Natural killer cell (primary cell): ENCODE results near the gene FTO. TPM values are rescaled to one million over a fixed set of nuclear protein-coding genes. Genes with fewer than 3 reads are reported as not detected.

ENCODE experiments used
- ATAC-seq, 3 donors: fragments of 150-1000 bp in 2 of 3; fragments of 200-7000 bp in 1 of 3; cut with Tn5 transposase; 1 replicate in 1 of 3; 2 replicates in 2 of 3; pipeline ENCODE4 v1.10.0; 2021; ENCODE audit warnings: mild to moderate bottlenecking in 2 of 3, moderate library complexity in 2 of 3
- DNase-seq, 2 donors: peaks; one replicate each; pipeline versions ENCODE4 v3.0.0 to v3.0.0-alpha.2; 2013 to 2021; ENCODE audit warnings: mixed read lengths in 1 of 2
- H3K27ac ChIP-seq: one replicate; pipeline ENCODE4 v1.5.1; 2013; ENCODE audit warnings: mild to moderate bottlenecking, low read length
- H3K27me3 ChIP-seq: one replicate; pipeline ENCODE4 v1.6.1; 2013; ENCODE audit warnings: low read length; ENCODE audit not compliant: control insufficient read depth, insufficient read depth
- H3K36me3 ChIP-seq: one replicate; pipeline ENCODE4 v1.6.1; 2013; ENCODE audit warnings: low read length; ENCODE audit not compliant: control insufficient read depth, insufficient read depth
- H3K4me1 ChIP-seq: one replicate; pipeline ENCODE4 v1.6.1; 2013; ENCODE audit warnings: low read length; ENCODE audit not compliant: control insufficient read depth, insufficient read depth
- H3K4me3 ChIP-seq: one replicate; pipeline ENCODE4 v1.5.1; 2013; ENCODE audit warnings: low read length
- H3K9me3 ChIP-seq: one replicate; pipeline ENCODE4 v1.6.1; 2013; ENCODE audit warnings: low read length; ENCODE audit not compliant: control insufficient read depth, insufficient read depth
- H3K27ac Mint-ChIP-seq, 2 donors: one replicate each; pipeline ENCODE4 v1.8.0; 2022; ENCODE audit warnings: mild to moderate bottlenecking in 2 of 2, mixed read lengths in 2 of 2, moderate library complexity in 1 of 2
- H3K27me3 Mint-ChIP-seq, 2 donors: one replicate each; pipeline ENCODE4 v1.8.0; 2022; ENCODE audit warnings: low read depth in 2 of 2, mixed read lengths in 2 of 2
- H3K36me3 Mint-ChIP-seq: one replicate; pipeline ENCODE4 v1.8.0; 2022; ENCODE audit warnings: mixed read lengths
- H3K4me1 Mint-ChIP-seq, 2 donors: one replicate each; pipeline ENCODE4 v1.8.0; 2022; ENCODE audit warnings: mixed read lengths in 2 of 2
- H3K4me3 Mint-ChIP-seq: one replicate; pipeline ENCODE4 v1.8.0; 2022; ENCODE audit warnings: mild to moderate bottlenecking, moderate library complexity, mixed read lengths
- H3K9me3 Mint-ChIP-seq, 2 donors: one replicate each; pipeline ENCODE4 v1.8.0; 2022; ENCODE audit warnings: mixed read lengths in 2 of 2
- CTCF ChIP-seq: fragments of 200-600 bp; IDR thresholded peaks from one replicate; pipeline ENCODE4 v1.8.0; 2022; ENCODE audit warnings: antibody characterized with exemption
- WGBS: methylation state at CpG from one replicate; pipeline ENCODE4 v1.1.7; 2013; ENCODE audit warnings: missing lambda C conversion rate; ENCODE audit not compliant: insufficient coverage; 5-methylcytosine and 5-hydroxymethylcytosine counted together
- intact Hi-C: fragments of 100-400 bp; cut with micrococcal nuclease; formaldehyde crosslinking; loops from one replicate; pipeline ENCODE4 v1.14.2; 2022
- total RNA-seq, 4 donors: library from RNA; stranded (reverse); fragments of 120-200 nt in 1 of 4; gene quantifications; one replicate each; pipeline versions ENCODE4 v1.2.3 to v1.2.4, GENCODE V29; 2013 to 2022

Gene FTO
- total RNA-seq, 3 donors from 2014 or later (not counting 1 experiment from before 2014, with no cell fraction given): 55.4 to 70.5 (median 55.4) TPM

- no peak for ATAC-seq
- intact Hi-C loops: no loop called here
- no peak overlapping the region for H3K4me3 Mint-ChIP-seq
Measured at GRCh38 chr16:54070789-54071343, 366.9 kb downstream of the FTO start.

GRCh38 chr16:54071514-54071913 lies 367.6 kb downstream of the FTO start:
- Histone ChIP-seq H3K36me3 (no peaks in the 10 kb centered on the region), H3K4me1 (no peaks in the 10 kb centered on the region), H3K27ac (no peak overlapping the region), H3K9me3 (no peaks in the 10 kb centered on the region), H3K4me3 (no peak overlapping the region), H3K27me3 (no peaks in the 10 kb centered on the region)
- H3K9me3 Mint-ChIP-seq: no peaks in the 10 kb centered on the region
- no peak overlapping the region for H3K27ac Mint-ChIP-seq
- intact Hi-C loops: no loop called here
- 93% methylated on average over 3 of the region's 3 CpGs for WGBS
- no peaks in the 10 kb centered on the region for H3K36me3 Mint-ChIP-seq
- TF ChIP-seq CTCF: no peak
- ATAC-seq (no peak), DNase-seq (no peak)
- H3K4me1 Mint-ChIP-seq: no peaks in the 10 kb centered on the region
- no peaks in the 10 kb centered on the region for H3K27me3 Mint-ChIP-seq
- H3K4me3 Mint-ChIP-seq: no peak overlapping the region

More at GRCh38 chr16:54070789-54071343, 366.9 kb downstream of the FTO start:
- TF ChIP-seq CTCF: no peak
- no peak overlapping the region for H3K4me3 ChIP-seq
- Mint-ChIP-seq H3K4me1 (no peaks in the 10 kb centered on the region), H3K27me3 (no peaks in the 10 kb centered on the region), H3K36me3 (no peaks in the 10 kb centered on the region), H3K9me3 (no peaks in the 10 kb centered on the region), H3K27ac (no peak overlapping the region)
- no peaks in the 10 kb centered on the region for H3K36me3 ChIP-seq
- no peaks in the 10 kb centered on the region for H3K9me3 ChIP-seq
- no peak for DNase-seq
- H3K27ac ChIP-seq: no peak overlapping the region
- WGBS: 97% methylated on average over 2 of the region's 2 CpGs
- no peaks in the 10 kb centered on the region for H3K27me3 ChIP-seq
- no peaks in the 10 kb centered on the region for H3K4me1 ChIP-seq

GRCh38 chr16:54072237-54072636 lies 368.3 kb downstream of the FTO start:
- ATAC-seq (no peak), DNase-seq (no peak)
- no peaks in the 10 kb centered on the region for H3K36me3 Mint-ChIP-seq
- no peaks in the 10 kb centered on the region for H3K9me3 ChIP-seq
- H3K27me3 Mint-ChIP-seq: no peaks in the 10 kb centered on the region
- H3K4me1 Mint-ChIP-seq: no peaks in the 10 kb centered on the region
- TF ChIP-seq CTCF: no peak
- H3K4me1 ChIP-seq: no peaks in the 10 kb centered on the region
- no peak overlapping the region for H3K27ac ChIP-seq
- no peaks in the 10 kb centered on the region for H3K9me3 Mint-ChIP-seq
- H3K4me3 Mint-ChIP-seq: no peak overlapping the region
- no peak overlapping the region for H3K27ac Mint-ChIP-seq
- no peaks in the 10 kb centered on the region for H3K36me3 ChIP-seq
- 92% methylated on average over 6 of the region's 6 CpGs for WGBS
- H3K4me3 ChIP-seq: no peak overlapping the region
- no peaks in the 10 kb centered on the region for H3K27me3 ChIP-seq
- intact Hi-C loops: no loop called here

GRCh38 chr16:54073356-54073755 lies 369.4 kb downstream of the FTO start:
- H3K27ac ChIP-seq: no peak overlapping the region
- WGBS: no CpG with 5 or more reads among the region's 3 CpGs
- H3K9me3 ChIP-seq: no peaks in the 10 kb centered on the region
- H3K36me3 ChIP-seq: no peaks in the 10 kb centered on the region
- H3K27me3 ChIP-seq: no peaks in the 10 kb centered on the region
- intact Hi-C loops: no loop called here
- Mint-ChIP-seq H3K36me3 (no peaks in the 10 kb centered on the region), H3K27me3 (no peaks in the 10 kb centered on the region), H3K4me3 (no peak overlapping the region), H3K27ac (no peak overlapping the region), H3K9me3 (no peaks in the 10 kb centered on the region), H3K4me1 (peaks cover 0 to 5% of the 10 kb centered on the region in 2 donors)
- H3K4me3 ChIP-seq: no peak overlapping the region
- ATAC-seq: no peak
- no peak for DNase-seq
- TF ChIP-seq CTCF: no peak
- no peaks in the 10 kb centered on the region for H3K4me1 ChIP-seq
